ENCODE data around the gene RPL11.

DNA sequence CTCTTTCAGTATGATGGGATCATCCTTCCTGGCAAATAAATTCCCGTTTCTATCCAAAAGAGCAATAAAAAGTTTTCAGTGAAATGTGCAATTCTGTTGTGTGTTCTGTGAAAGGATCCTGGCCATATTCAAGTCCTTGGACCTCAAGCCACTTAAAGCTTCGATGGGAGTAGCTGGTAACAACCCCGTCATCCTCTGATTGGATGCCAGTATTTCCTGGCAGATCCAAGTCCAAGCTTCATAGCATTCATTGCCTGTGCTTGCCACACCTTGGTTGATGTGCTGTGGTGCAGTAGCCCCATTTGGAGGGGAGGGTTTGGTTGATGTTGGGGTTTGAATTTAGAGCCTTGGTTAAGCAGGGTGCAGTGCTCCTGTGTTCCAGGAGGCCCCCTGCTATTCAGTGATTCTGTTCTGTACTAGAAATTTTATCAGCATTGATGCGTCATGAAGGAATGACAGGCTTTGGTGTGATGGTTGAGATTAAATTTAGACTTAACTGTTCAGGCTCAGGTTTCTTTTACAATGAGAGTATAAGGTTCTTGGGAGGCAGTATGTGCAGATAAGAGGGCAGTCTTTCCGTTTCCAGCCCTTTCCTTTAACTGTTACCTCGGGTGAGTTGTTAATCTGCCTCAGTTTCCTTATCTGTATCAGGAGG is 4.9 kb downstream of the RPL11 start:
- TF ChIP-seq CTCF (IDR thresholded peaks at IDR 0.05), result no peak
- TF ChIP-seq POLR2AphosphoS5 (IDR thresholded peaks at IDR 0.05), result no peak
- no peak for TF ChIP-seq POLR2A (IDR thresholded peaks at IDR 0.05)
